PC-3 (cell line): ENCODE measurements around the gene HOXB1.

Experiments used
- CTCF ChIP-seq: fragments of 300-600 bp; sonication (generic); conservative IDR thresholded peaks from 2 replicates; pipeline ENCODE4 v1.5.1; 2017; ENCODE audit warnings: antibody characterized with exemption, low read depth, mild to moderate bottlenecking, low read length
- EZH2 ChIP-seq: fragments of 300-600 bp; sonication (generic); IDR thresholded peaks from one replicate; pipeline ENCODE4 v1.6.1; 2017; ENCODE audit warnings: antibody characterized with exemption, mild to moderate bottlenecking, low read length; ENCODE audit not compliant: unreplicated experiment

- TF ChIP-seq CTCF (no peak), EZH2 (no peak)
These were observed 8.7 kb downstream of the HOXB1 start for GRCh38 chr17:48522031-48522653.
